HG03039 (cell line): ENCODE data around the gene CAMSAP1.

Experiments used
- ATAC-seq: cut with Tn5 transposase; IDR thresholded peaks from one replicate; pipeline ENCODE4 v1.9.1; 2021; ENCODE audit warnings: mild to moderate bottlenecking, moderate library complexity; ENCODE audit not compliant: unreplicated experiment

Gene CAMSAP1

DNA sequence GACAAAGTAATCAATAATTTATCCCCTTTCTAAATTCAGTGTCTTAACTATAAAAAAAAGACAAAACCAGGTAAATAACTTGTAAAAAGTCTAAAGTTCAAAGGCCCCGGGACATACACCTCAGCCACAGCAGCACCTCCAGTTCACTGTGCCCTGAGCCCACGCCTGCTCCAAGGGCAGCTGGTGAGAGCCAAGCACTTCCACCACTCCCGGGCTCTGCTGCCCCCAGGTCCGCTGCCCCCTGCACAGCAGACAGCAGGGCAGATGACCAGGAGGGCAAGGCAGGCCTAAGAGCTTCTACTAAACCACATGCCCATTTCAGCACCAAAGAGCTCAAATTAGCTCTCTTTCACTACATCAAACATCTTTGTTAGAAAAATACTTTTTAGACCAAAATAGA lies 91.9 kb downstream of the CAMSAP1 start:
- no peak for ATAC-seq

GRCh38 chr9:135814421-135815095 lies 92.8 kb downstream of the CAMSAP1 start:
- no peak for ATAC-seq

DNA sequence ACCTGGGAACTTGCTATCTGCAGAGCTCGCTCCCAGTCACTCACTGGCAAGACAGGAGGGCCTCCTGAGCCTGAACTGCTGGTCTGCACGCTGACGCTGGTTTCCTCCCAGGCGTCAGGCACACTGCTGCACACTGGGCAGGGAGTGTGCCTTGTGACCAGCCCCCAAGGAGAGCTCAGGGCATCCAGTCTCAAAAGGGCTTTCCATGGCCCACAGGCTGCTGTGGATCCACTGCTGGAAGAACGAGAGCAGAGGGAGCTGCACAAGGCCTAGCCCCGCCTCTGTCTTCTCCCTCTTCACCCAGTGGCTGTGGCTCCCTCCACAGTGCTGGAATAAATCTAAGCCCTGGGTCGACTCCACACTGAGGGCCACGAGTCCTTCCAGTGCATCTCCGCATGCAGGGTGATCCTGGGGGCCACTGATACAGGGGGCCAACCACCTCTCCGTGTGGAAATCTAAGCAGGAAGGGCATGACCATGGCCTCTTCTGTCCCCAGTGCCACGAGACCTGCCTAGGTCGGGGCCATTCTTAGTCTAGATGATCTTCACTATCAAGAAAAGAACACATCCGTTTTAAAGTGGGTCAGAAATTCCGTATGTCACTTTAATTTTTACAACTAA lies 93.6 kb downstream of the CAMSAP1 start:
- no peak for ATAC-seq

DNA sequence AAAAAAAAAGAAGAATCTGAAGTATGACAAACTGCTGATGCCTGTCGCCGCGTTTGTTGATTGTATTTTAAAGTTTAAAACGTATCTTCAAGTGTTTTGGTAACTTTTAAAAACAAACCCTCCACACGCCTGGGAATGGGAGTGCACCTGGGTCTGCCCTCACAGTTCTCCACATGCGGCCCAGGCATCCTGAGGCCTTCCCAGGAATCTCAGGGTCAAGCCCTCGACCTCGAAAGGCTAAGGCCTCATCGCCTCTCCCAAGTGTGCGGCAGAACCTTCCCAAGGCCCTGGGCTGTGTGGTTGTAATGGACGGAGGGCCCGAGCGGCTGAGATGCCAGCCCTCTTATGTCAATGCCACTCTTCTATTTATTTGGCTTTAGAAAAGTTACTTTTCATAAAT lies 94.4 kb downstream of the CAMSAP1 start:
- ATAC-seq, result no peak

- ATAC-seq, result no peak
Measured at GRCh38 chr9:135811801-135812200, 95.5 kb downstream of the CAMSAP1 start.

DNA sequence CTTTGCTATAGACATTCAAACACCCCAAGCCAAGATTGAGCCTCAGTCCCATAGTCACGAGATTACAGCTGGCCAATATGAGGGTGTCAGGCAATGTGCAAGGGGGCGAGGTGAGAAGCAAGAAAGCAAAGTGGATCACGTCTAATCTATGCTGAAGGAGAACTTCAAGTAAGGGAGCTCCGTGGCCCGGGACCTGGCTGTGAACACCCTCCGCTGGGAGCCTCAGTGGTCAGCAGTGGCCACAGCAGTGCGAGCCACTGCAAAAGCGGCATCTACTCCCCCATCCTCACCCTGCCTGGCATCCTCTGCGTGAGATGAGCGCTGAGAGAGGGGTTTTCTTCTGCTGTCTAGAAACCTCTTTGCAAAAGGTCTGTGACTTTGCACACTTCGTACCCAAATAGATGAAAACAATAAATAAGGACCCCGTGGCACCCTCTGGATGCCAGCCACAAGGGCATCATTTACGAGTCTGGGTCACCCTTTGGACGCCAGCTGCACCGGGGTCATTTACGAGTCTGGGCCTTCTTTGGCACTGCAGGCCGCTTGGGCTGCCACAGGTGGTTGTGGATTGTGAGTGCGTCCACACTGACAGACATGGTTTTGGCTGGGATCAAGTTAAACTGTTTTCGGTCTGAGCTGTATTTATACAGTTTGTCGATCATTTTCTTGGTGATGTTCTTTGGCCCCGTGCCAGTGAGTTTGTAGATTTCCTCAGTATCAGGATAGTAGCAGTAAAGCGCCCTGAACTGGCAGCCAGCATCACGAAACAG lies 96.4 kb downstream of the CAMSAP1 start:
- ATAC-seq, result no peak

- ATAC-seq, result no peak
Measured at GRCh38 chr9:135809166-135809565, 98.2 kb downstream of the CAMSAP1 start.

GRCh38 chr9:135805422-135806022 lies 101.8 kb downstream of the CAMSAP1 start:
- no peak for ATAC-seq

DNA sequence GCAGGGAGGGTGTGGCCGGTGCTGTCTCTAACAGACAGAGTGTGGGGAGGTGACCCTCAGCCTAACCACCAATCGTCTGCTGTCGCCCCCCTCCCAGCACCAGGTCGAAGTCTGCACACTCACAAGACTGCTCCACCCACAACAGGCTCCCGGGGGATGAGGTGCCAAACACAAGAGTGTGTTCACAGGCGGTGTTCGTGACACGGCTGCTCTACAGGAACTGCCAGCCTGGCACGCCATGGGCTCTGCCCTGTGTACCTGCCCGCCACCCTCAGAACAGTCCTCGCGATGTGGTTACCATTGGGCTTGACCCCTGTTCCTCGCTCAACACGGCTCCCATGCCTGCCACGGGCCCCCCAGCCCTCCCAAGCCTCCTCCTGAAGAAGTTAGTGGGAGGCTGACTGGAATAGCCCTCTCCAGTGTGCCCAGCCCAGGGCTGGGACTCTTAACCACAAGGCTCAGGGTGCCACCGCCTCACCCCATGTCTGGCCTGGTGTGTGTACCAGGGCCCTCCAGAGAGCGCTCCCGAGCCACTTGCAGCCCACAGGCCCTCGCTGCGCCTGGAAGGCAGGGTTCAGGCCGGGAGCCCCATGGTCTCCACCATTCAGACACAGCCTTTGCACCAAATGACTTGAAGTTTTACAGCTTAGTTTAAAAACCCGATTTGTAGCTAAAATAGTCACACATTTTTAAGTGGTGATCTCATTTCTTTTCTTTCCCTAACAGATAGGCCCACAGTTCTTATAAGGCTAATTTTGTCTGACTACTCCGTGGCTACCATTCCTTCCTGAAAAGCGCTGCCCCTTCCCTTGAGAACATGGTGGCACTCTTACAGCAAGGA lies 102.5 kb downstream of the CAMSAP1 start:
- ATAC-seq, result no peak

GRCh38 chr9:135803441-135803840 lies 103.9 kb downstream of the CAMSAP1 start:
- ATAC-seq, result no peak

DNA sequence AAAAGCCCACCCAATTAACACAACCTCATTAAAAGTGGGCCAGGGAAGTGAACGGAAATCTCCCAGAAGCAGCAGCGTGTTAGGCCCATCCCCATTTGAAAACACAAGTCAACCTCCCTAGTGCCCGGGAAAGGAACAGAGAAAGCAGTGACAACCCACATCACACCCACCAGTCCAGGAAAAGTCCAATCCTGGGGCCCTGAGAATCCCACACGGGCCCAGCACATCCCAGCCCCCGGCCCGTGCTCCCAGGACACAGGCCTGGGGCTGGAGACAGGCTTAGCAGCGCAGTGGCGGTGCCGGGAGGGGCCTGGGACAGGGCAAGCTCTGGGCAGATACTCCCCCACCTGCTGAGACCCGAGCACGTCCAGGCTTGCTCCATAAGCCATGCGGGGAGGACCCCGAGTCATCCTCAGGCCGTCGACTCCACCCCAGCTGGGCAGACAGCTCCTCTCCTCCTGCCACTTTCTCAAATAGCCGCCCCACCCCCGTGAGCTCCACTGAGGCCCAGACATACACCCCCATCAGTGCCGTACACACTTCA lies 104.4 kb downstream of the CAMSAP1 start:
- no peak for ATAC-seq

- no peak for ATAC-seq
Measured at GRCh38 chr9:135801070-135801469, 106.3 kb downstream of the CAMSAP1 start.

- no peak for ATAC-seq
Measured at GRCh38 chr9:135799261-135799660, 108.1 kb downstream of the CAMSAP1 start.

DNA sequence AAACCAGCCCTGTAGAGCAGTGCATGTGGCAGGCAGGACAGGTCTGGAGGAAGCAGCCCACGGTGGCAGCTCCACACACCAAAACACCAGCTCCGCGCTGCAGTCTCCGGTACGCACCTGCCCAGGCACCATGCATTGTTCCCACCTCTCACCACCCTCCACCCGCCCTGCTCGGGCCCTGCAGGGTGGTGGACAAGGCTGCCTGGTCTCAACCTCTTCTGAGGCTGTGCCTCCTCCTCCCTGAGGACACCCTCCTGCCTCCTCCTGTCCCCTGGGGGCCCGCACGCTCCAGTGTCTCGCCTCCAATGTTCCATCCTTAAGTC lies 109.1 kb downstream of the CAMSAP1 start:
- no peak for ATAC-seq

DNA sequence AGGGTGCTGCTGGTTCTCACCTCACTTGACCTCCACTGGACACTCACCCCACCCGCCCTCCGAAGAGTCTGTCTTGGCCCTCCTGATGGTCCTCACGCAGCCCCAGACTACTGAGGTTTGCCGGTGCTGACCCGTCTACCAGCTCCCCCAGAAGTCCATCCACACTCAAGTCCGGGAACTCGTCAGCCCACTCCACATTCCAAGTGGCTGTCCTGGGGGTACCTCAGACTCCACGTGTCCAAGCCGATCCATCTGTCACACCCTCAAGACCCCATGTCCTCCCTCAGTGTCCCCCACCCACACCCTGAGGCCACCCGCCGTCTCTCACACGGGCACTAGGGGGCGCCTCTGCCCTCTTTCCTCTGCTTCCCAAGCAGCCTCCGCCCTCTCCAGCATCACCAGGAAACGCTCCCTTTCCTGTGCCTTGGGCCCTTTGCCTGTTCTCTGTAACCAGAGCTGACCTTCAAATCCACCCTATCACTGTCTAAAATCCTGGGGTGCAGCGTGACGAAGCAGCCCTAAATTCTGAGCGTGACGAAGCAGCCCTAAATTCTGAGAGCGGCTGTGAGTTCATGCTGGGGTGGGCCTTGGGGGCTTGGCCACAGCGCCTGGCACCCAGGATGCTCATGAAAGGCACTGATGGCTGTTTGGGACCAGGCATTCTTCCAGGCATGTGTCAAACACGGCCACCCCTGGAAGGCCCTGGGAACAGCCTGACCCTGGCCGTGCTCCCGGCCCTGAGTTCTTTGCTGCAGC lies 109.7 kb downstream of the CAMSAP1 start:
- ATAC-seq, result no peak

GRCh38 chr9:135796784-135797485 lies 110.4 kb downstream of the CAMSAP1 start:
- no peak for ATAC-seq

DNA sequence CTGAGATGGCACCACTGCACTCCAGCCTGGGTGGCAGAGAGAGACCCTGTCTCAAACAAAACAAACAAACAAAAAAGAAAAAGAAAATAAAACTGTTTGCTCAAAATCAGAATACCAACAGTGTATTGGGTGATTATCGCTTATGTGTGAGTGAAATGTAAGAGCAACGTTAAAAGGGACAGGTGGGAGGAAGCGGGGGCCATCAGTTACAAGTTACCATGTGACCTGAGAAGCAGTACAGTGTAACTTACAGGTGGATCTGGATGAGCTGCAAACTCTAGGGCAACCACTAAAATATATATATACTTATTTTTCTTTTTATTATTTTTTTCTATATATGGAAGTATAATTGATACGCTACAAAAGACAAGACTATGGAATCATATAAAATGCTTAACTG lies 112.0 kb downstream of the CAMSAP1 start:
- ATAC-seq, result no peak

GRCh38 chr9:135794361-135794885 lies 112.9 kb downstream of the CAMSAP1 start:
- ATAC-seq, result no peak

DNA sequence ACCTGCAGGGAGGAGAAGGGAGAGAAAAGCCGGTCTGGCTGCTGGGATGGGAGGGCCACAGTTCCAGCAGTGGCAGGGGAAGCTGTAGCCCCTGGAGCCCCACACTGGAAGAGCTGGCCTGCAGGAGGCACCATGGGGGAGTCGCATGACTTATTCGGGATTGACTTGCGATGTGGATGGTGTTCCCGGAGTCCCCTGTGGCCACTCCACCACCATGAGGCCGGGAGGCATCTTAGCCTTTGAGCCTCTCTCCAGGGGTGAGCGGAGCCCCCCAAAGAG lies 113.3 kb downstream of the CAMSAP1 start:
- no peak for ATAC-seq
